ENCODE results near the gene CLEC12A.

DNA sequence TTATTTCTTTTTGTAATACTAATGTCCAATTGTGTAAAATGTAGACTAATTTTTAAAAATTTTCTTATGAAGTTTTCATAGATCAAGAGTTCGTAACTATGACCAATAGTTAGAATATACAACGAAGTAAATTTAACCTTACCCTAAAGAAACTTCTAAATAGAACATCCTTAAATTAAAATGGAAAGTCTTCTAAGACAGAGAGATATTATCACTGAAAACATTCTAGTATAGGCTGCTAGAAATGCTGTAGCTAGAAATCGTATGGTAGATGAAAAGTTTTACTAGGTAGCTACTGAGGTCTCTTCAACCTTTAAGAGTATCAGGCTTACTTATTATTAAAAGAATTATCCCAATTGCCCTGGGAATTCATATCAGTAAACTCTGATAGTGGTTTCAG, 40.0 kb upstream of the CLEC12A start:
- TF ChIP-seq, protein P1, sequence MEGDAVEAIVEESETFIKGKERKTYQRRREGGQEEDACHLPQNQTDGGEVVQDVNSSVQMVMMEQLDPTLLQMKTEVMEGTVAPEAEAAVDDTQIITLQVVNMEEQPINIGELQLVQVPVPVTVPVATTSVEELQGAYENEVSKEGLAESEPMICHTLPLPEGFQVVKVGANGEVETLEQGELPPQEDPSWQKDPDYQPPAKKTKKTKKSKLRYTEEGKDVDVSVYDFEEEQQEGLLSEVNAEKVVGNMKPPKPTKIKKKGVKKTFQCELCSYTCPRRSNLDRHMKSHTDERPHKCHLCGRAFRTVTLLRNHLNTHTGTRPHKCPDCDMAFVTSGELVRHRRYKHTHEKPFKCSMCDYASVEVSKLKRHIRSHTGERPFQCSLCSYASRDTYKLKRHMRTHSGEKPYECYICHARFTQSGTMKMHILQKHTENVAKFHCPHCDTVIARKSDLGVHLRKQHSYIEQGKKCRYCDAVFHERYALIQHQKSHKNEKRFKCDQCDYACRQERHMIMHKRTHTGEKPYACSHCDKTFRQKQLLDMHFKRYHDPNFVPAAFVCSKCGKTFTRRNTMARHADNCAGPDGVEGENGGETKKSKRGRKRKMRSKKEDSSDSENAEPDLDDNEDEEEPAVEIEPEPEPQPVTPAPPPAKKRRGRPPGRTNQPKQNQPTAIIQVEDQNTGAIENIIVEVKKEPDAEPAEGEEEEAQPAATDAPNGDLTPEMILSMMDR (IDR thresholded peaks at IDR 0.05) = no peak
- TF ChIP-seq EP300 (IDR thresholded peaks at IDR 0.05) (no peak), POLR2A (IDR thresholded peaks at IDR 0.05) (no peak)
